Endothelial cell of coronary artery (primary cell): ENCODE results near the gene DNMT1. TPM values are rescaled to one million over a fixed set of nuclear protein-coding genes. Genes with fewer than 3 reads are reported as not detected.

Source experiments
- total RNA-seq: library from RNA; depleted of rRNA; stranded (reverse); fragments of >200 nt; gene quantifications from 2 replicates; pipeline ENCODE4 v1.2.3, GENCODE V29; 2014

Gene DNMT1
- 43.7 and 49.7 TPM in 2 replicates for total RNA-seq

GRCh38 chr19:10194500-10195198, at the start of gene DNMT1:
DNMT1 (minus strand) TSS chr19:10194953; CDS start chr19:10194899, 54 bp downstream.

GRCh38 chr19:10230861-10231611, 36.3 kb upstream of the DNMT1 start, which contains the start of gene S1PR2:
S1PR2 (minus strand) TSS chr19:10231331; CDS start chr19:10224905, 6,426 bp downstream.

GRCh38 chr19:10111405-10111811, 83.3 kb downstream of the DNMT1 start, which contains the start of gene P2RY11:
P2RY11 (plus strand) TSS chr19:10111693; CDS start chr19:10111722, 29 bp downstream.

GRCh38 chr19:10106100-10106936, 88.4 kb downstream of the DNMT1 start, which contains the start of gene PPAN:
PPAN (plus strand) TSS chr19:10106362; CDS start chr19:10106395, 33 bp downstream.

GRCh38 chr19:10085641-10086590, 108.8 kb downstream of the DNMT1 start, which contains the start of gene SHFL:
SHFL (plus strand) TSS chr19:10086317; CDS start chr19:10086428, 111 bp downstream.

Other genes with a start within 250 kb of the DNMT1 start
- gene COL5A3, start 184.4 kb downstream of the DNMT1 start, total RNA-seq: 2.4 TPM in 1 of 2 replicates, not detected in the other
- gene RDH8, start 181.5 kb downstream of the DNMT1 start, total RNA-seq: not detected in 2 replicates
- 14.9 and 24.3 TPM in 2 replicates for gene SHFL, start 108.6 kb downstream of the DNMT1 start, total RNA-seq
- 0.19 and 0.36 TPM in 2 replicates for gene ANGPTL6, start 92.3 kb downstream of the DNMT1 start, total RNA-seq
- 39.1 and 45.5 TPM in 2 replicates for gene PPAN, start 88.6 kb downstream of the DNMT1 start, total RNA-seq
- 2.0 and 5.6 TPM in 2 replicates for gene P2RY11, start 83.3 kb downstream of the DNMT1 start, total RNA-seq
- gene EIF3G, start 75.1 kb downstream of the DNMT1 start, total RNA-seq: 351 and 415 TPM in 2 replicates
- gene S1PR2, start 36.4 kb upstream of the DNMT1 start, total RNA-seq: 0.72 and 2.0 TPM in 2 replicates
- 18.2 and 18.5 TPM in 2 replicates for gene MRPL4, start 57.3 kb upstream of the DNMT1 start, total RNA-seq
- gene ICAM1, start 76.2 kb upstream of the DNMT1 start, total RNA-seq: 13.4 and 44.2 TPM in 2 replicates
- gene ICAM4, start 92.0 kb upstream of the DNMT1 start, total RNA-seq: 0.18 and 0.38 TPM in 2 replicates
- gene ICAM5, start 95.0 kb upstream of the DNMT1 start, total RNA-seq: under 0.01 and 0.56 TPM in 2 replicates
- 0.27 and 0.38 TPM in 2 replicates for gene ZGLP1, start 114.9 kb upstream of the DNMT1 start, total RNA-seq
- gene FDX2, start 121.1 kb upstream of the DNMT1 start, total RNA-seq: 16.9 and 17.2 TPM in 2 replicates
- 9.0 and 11.7 TPM in 2 replicates for gene RAVER1, start 138.6 kb upstream of the DNMT1 start, total RNA-seq
- 13.5 and 17.4 TPM in 2 replicates for gene ICAM3, start 144.7 kb upstream of the DNMT1 start, total RNA-seq
- gene TYK2, start 185.6 kb upstream of the DNMT1 start, total RNA-seq: 89.1 and 109 TPM in 2 replicates
- gene CDC37, start 208.6 kb upstream of the DNMT1 start, total RNA-seq: 355 and 421 TPM in 2 replicates
- gene PDE4A, start 225.6 kb upstream of the DNMT1 start, total RNA-seq: 1.6 and 5.0 TPM in 2 replicates